WTC11 (cell line): ENCODE results near the gene MARCHF10.

ENCODE experiments used
- E2F5 ChIP-seq: sonication (generic); formaldehyde crosslinking; IDR thresholded peaks from 2 replicates; pipeline ENCODE4 v1.8.1; 2022; ENCODE audit warnings: mild to moderate bottlenecking, moderate library complexity, missing genetic modification reagents
- EMX1 ChIP-seq: fragments of 250-450 bp; sonication (Bioruptor Pico); IDR thresholded peaks from 2 replicates; pipeline ENCODE4 v1.8.0; 2021; ENCODE audit warnings: mild to moderate bottlenecking
- NFYB ChIP-seq: sonication (generic); formaldehyde crosslinking; conservative IDR thresholded peaks from 2 replicates; pipeline ENCODE4 v1.8.0; 2022; ENCODE audit warnings: low read depth, missing genetic modification reagents
- PREB ChIP-seq: sonication (generic); formaldehyde crosslinking; IDR thresholded peaks from 2 replicates; pipeline ENCODE4 v1.8.1; 2022; ENCODE audit warnings: mild to moderate bottlenecking, missing genetic modification reagents, moderate library complexity, borderline replicate concordance
- USF1 ChIP-seq: sonication (generic); formaldehyde crosslinking; IDR thresholded peaks from 2 replicates; pipeline ENCODE4 v1.8.0; 2022; ENCODE audit warnings: mild to moderate bottlenecking, missing genetic modification reagents
- ZNF121 ChIP-seq: sonication (generic); formaldehyde crosslinking; IDR thresholded peaks from 2 replicates; pipeline ENCODE4 v1.8.0; 2023; ENCODE audit warnings: missing genetic modification reagents
- TF ChIP-seq, protein P1 (sequence below): fragments of 200-600 bp; IDR thresholded peaks from 2 replicates; pipeline ENCODE4 v1.8.0; 2022; ENCODE audit warnings: antibody characterized with exemption

DNA sequence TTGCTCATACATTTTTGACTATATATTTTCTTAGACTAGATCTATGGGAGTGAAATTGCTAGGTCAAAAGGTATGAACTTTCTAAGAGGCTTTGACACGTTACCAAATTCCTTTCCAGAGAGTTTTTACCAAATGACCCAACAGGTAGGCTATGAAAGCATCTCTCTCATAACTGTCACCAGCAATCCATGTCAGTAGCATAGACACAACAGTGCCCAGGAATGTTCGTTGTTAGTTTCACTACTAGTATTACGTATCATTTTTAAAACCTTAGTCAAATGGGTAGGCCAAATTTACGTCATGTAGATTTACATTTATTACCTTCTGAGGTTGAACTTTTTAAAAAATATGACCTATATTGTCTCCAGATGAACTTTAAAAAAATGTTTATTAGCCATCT lies 66.8 kb downstream of the MARCHF10 start:
- TF ChIP-seq USF1 (no peak), EMX1 (CRISPR knock-in tag) (no peak), PREB (no peak), ZNF121 (no peak), E2F5 (CRISPR knock-in tag) (no peak), NFYB (CRISPR knock-in tag) (no peak)
- TF ChIP-seq, protein P1, sequence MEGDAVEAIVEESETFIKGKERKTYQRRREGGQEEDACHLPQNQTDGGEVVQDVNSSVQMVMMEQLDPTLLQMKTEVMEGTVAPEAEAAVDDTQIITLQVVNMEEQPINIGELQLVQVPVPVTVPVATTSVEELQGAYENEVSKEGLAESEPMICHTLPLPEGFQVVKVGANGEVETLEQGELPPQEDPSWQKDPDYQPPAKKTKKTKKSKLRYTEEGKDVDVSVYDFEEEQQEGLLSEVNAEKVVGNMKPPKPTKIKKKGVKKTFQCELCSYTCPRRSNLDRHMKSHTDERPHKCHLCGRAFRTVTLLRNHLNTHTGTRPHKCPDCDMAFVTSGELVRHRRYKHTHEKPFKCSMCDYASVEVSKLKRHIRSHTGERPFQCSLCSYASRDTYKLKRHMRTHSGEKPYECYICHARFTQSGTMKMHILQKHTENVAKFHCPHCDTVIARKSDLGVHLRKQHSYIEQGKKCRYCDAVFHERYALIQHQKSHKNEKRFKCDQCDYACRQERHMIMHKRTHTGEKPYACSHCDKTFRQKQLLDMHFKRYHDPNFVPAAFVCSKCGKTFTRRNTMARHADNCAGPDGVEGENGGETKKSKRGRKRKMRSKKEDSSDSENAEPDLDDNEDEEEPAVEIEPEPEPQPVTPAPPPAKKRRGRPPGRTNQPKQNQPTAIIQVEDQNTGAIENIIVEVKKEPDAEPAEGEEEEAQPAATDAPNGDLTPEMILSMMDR: no peak
